ENCODE data around the gene SMAD9. TPM values are rescaled to one million over a fixed set of nuclear protein-coding genes. Genes with fewer than 3 reads are reported as not detected.

SMAD9 gene
- total and polyA plus RNA-seq, 2 of the 8 experiments (the other 6 are each of a cell fraction or from before 2014, with no cell fraction given): 0.45 to 1.0 TPM

GRCh38 chr13:36822785-36823184 is 97.3 kb downstream of the SMAD9 start:
- H3K14ac ChIP-seq (ENCODE audit: insufficient read length): no peak overlapping the region
- H3K79me2 ChIP-seq (ENCODE audit: control insufficient read depth in 1 of 2, insufficient read depth in 2 of 2, low read length in 2 of 2): peaks cover 0 to 18% of the 10 kb centered on the region in 2 experiments; a peak in 2 of 4 replicates
- no peak overlapping the region for H4K91ac ChIP-seq (replicated peaks; ENCODE audit: insufficient read length, low read length)
- H2BK20ac ChIP-seq (ENCODE audit: low read length): no peak overlapping the region
- H3K56ac ChIP-seq (replicated peaks; ENCODE audit: insufficient read length, low read depth, low read length): no peak overlapping the region
- no peak overlapping the region for H2BK120ac ChIP-seq (replicated peaks; ENCODE audit: low read depth, low read length)
- WGBS, 2 experiments (ENCODE audit: extremely low coverage in 1 of 2, insufficient coverage in 1 of 2, insufficient read length in 1 of 2, insufficient replicate concordance in 2 of 2, low coverage in 1 of 2, low lambda C conversion rate in 2 of 2, missing lambda C conversion rate in 1 of 2): 89% methylated on average over 3 of the region's 3 CpGs; no CpG with 5 or more reads in 1 of the 2 experiments
- POLR2A ChIA-PET (ENCODE audit: partially characterized antibody): no interaction called here
- peaks cover 2% of the 10 kb centered on the region; the same call in 1 of the 2 replicates for H3K79me1 ChIP-seq (ENCODE audit: low read depth, low read length)
- H3K9me3 ChIP-seq (ENCODE audit: insufficient read depth in 2 of 2, low read depth in 1 of 2, low read length in 1 of 2): no peaks in the 10 kb centered on the region
- H3K27ac ChIP-seq (ENCODE audit: low read depth, low read length): no peak overlapping the region
- peaks cover 0 to 6% (median 2%) of the 10 kb centered on the region in 4 experiments; a peak in 3 of 8 replicates for H3K36me3 ChIP-seq (ENCODE audit: control insufficient read depth in 2 of 4, insufficient read depth in 4 of 4, low read length in 3 of 4)
- H2BK5ac ChIP-seq (ENCODE audit: low read depth, low read length): no peak overlapping the region
- H3K9ac ChIP-seq (replicated peaks in 1 of 4; ENCODE audit: extremely low read depth in 1 of 4, low read depth in 3 of 4, low read length in 3 of 4): no peak overlapping the region
- H4K8ac ChIP-seq (ENCODE audit: extremely low read depth, insufficient read depth, low read length): no peak overlapping the region
- H3K23ac ChIP-seq (ENCODE audit: insufficient read length): no peak overlapping the region
- H3K4me2 ChIP-seq (ENCODE audit: insufficient read depth in 1 of 2, low read depth in 2 of 2, low read length in 2 of 2): no peak overlapping the region
- no peak overlapping the region for H4K5ac ChIP-seq (ENCODE audit: insufficient read length, low read depth, low read length)
- no peak overlapping the region for H2AFZ ChIP-seq (ENCODE audit: low read length)
- no peak overlapping the region for H3K4ac ChIP-seq (replicated peaks; ENCODE audit: insufficient read length, low read depth, low read length)
- CTCF ChIA-PET (ENCODE audit: partially characterized antibody): interaction anchor here (1.0 to 1.6 kb wide), 2 partner anchors 19 to 86 kb away, joined by 3 to 4 read pairs; no protein-coding TSS in a partner anchor
- H3K4me1 ChIP-seq (replicated peaks in 1 of 4; ENCODE audit: control insufficient read depth in 3 of 4, insufficient read depth in 4 of 4, low read length in 3 of 4): peaks cover 0 to 7% (median 4%) of the 10 kb centered on the region in 4 experiments; a peak in 4 of 7 replicates
- TF ChIP-seq TCF12 (IDR thresholded peaks at IDR 0.05; ENCODE audit: low read depth, low read length) (no peak), BRCA1 (IDR thresholded peaks at IDR 0.05; ENCODE audit: low read depth, low read length) (no peak), POLR2A (IDR thresholded peaks at IDR 0.05; ENCODE audit: control extremely low read depth in 1 of 2, low read depth in 2 of 2, low read length in 2 of 2) (no peak), NANOG (IDR thresholded peaks at IDR 0.05; ENCODE audit: insufficient read depth, low read depth, low read length, poor library complexity, severe bottlenecking) (no peak), ATF3 (IDR thresholded peaks at IDR 0.05; ENCODE audit: insufficient read depth, low read depth, low read length) (no peak), FOSL1 (IDR thresholded peaks at IDR 0.05; ENCODE audit: insufficient read depth, low read depth, low read length) (no peak), RXRA (IDR thresholded peaks at IDR 0.05; ENCODE audit: insufficient read depth, low read depth, low read length) (no peak), CHD2 (IDR thresholded peaks at IDR 0.05; ENCODE audit: low read length) (no peak), NRF1 (IDR thresholded peaks at IDR 0.05; ENCODE audit: low read depth, low read length) (no peak), CREB1 (IDR thresholded peaks at IDR 0.05) (no peak), ZNF274 (IDR thresholded peaks at IDR 0.05; ENCODE audit: borderline replicate concordance, extremely low read depth, low read length) (no peak), E2F6 (IDR thresholded peaks at IDR 0.05) (no peak)
- DNase-seq (ENCODE audit: low read depth in 1 of 2, low spot score in 2 of 2): no peak
- H2BK12ac ChIP-seq (ENCODE audit: low read depth, low read length): no peak overlapping the region
- no peaks in the 10 kb centered on the region for H3K27me3 ChIP-seq (replicated peaks in 1 of 4; ENCODE audit: control insufficient read depth in 3 of 4, extremely low read depth in 1 of 4, insufficient read depth in 3 of 4, low read length in 3 of 4)
- no peak overlapping the region for H3K18ac ChIP-seq (ENCODE audit: extremely low read depth, low read length)
- no peak overlapping the region for H2AK5ac ChIP-seq (ENCODE audit: low read depth, low read length)
- no peak for FAIRE-seq
- no peaks in the 10 kb centered on the region for H4K20me1 ChIP-seq (replicated peaks in 1 of 2; ENCODE audit: control insufficient read depth in 1 of 2, insufficient read depth in 2 of 2, low read length in 2 of 2)
- H2BK15ac ChIP-seq (ENCODE audit: low read length): no peak overlapping the region
- peaks cover 9% of the 10 kb centered on the region for H3K23me2 ChIP-seq (ENCODE audit: low read depth, low read length)
- no peak overlapping the region for H3K4me3 ChIP-seq (ENCODE audit: extremely low read depth in 1 of 4, insufficient read depth in 2 of 4, low read depth in 3 of 4, low read length in 4 of 4)
